H1 (cell line): ENCODE measurements around the gene RAB36. TPM values are rescaled to one million over a fixed set of nuclear protein-coding genes. Genes with fewer than 3 reads are reported as not detected.

Source experiments
- CTCF ChIA-PET: fragments of 300-600 bp; sonication (Branson Sonifier 250); formaldehyde crosslinking; loops from one replicate; lab custom pipeline; 2021; ENCODE audit not compliant: partially characterized antibody; lab: Charles Lee
- POLR2A ChIA-PET: fragments of 300-600 bp; sonication (Branson Sonifier 250); formaldehyde crosslinking; loops from one replicate; lab custom pipeline; 2021; ENCODE audit warnings: inconsistent platforms; ENCODE audit not compliant: partially characterized antibody; lab: Charles Lee
- DNase-seq, 2 experiments: peaks; one replicate each; pipeline versions ENCODE4 v3.0.0 to v3.0.0-alpha.2; 2010 to 2022; ENCODE audit warnings: low spot score in 2 of 2, low read depth in 1 of 2, mixed read lengths in 1 of 2
- FAIRE-seq: peaks from 2 replicates; lab custom pipeline; 2011; peaks lifted over from hg19 to GRCh38; lab: Jason Lieb, UNC
- H2AFZ ChIP-seq: 2 replicates; pipeline ENCODE4 v1.8.1; 2012; ENCODE audit warnings: low read length, inconsistent platforms
- H2AK5ac ChIP-seq: 2 replicates; pipeline ENCODE4 v1.6.1; 2013; ENCODE audit warnings: low read depth, low read length
- H2BK120ac ChIP-seq: replicated peaks from 2 replicates; pipeline ENCODE3; 2013; ENCODE audit warnings: low read depth, low read length, inconsistent platforms
- H2BK12ac ChIP-seq: 2 replicates; pipeline ENCODE4 v1.6.1; 2013; ENCODE audit warnings: low read depth, low read length
- H2BK15ac ChIP-seq: 2 replicates; pipeline ENCODE4 v1.6.1; 2013; ENCODE audit warnings: low read length
- H2BK20ac ChIP-seq: 2 replicates; pipeline ENCODE4 v1.6.1; 2013; ENCODE audit warnings: low read length
- H2BK5ac ChIP-seq: 2 replicates; pipeline ENCODE4 v1.6.1; 2013; ENCODE audit warnings: low read depth, low read length
- H3K14ac ChIP-seq: 2 replicates; pipeline ENCODE4 v1.6.1; 2013; ENCODE audit warnings: inconsistent platforms; ENCODE audit not compliant: insufficient read length
- H3K18ac ChIP-seq: 2 replicates; pipeline ENCODE4 v1.6.1; 2013; ENCODE audit warnings: low read length; ENCODE audit errors: extremely low read depth
- H3K23ac ChIP-seq: 2 replicates; pipeline ENCODE4 v1.6.1; 2013; ENCODE audit warnings: inconsistent platforms; ENCODE audit not compliant: insufficient read length
- H3K23me2 ChIP-seq: 2 replicates; pipeline ENCODE4 v1.6.1; 2013; ENCODE audit warnings: low read depth, low read length
- H3K27ac ChIP-seq: 2 replicates; pipeline ENCODE4 v1.6.1; 2011; ENCODE audit warnings: low read depth, low read length, inconsistent platforms
- H3K27me3 ChIP-seq, 4 experiments: replicated peaks in 1 of 4; 1 replicate in 1 of 4; 2 replicates in 3 of 4; pipeline versions ENCODE4 v1.6.1 to v1.8.1; 2011 to 2013; ENCODE audit warnings: low read length in 3 of 4, mild to moderate bottlenecking in 3 of 4, inconsistent platforms in 2 of 4, mixed read lengths in 2 of 4, moderate library complexity in 1 of 4; ENCODE audit not compliant: control insufficient read depth in 3 of 4, insufficient read depth in 3 of 4; ENCODE audit errors: extremely low read depth in 1 of 4
- H3K36me3 ChIP-seq, 4 experiments: 2 replicates each; pipeline versions ENCODE4 v1.6.1 to v1.8.1; 2011 to 2013; ENCODE audit warnings: mild to moderate bottlenecking in 4 of 4, low read length in 3 of 4, moderate library complexity in 2 of 4, control low read depth in 1 of 4, inconsistent platforms in 1 of 4; ENCODE audit not compliant: insufficient read depth in 4 of 4, control insufficient read depth in 2 of 4
- H3K4ac ChIP-seq: replicated peaks from 2 replicates; pipeline ENCODE3; 2013; ENCODE audit warnings: low read length, low read depth, mixed read lengths, inconsistent platforms; ENCODE audit not compliant: insufficient read length
- H3K4me1 ChIP-seq, 4 experiments: replicated peaks in 1 of 4; 1 replicate in 1 of 4; 2 replicates in 3 of 4; pipeline versions ENCODE4 v1.6.1 to v1.8.1; 2011 to 2013; ENCODE audit warnings: low read length in 3 of 4, inconsistent platforms in 2 of 4, mixed read lengths in 1 of 4; ENCODE audit not compliant: insufficient read depth in 4 of 4, control insufficient read depth in 3 of 4
- H3K4me2 ChIP-seq, 2 experiments: 2 replicates each; pipeline versions ENCODE4 v1.6.1 to v1.8.1; 2011 to 2013; ENCODE audit warnings: low read depth in 2 of 2, low read length in 2 of 2, control low read depth in 1 of 2, inconsistent platforms in 1 of 2, mild to moderate bottlenecking in 1 of 2; ENCODE audit not compliant: insufficient read depth in 1 of 2
- H3K4me3 ChIP-seq, 4 experiments: fragments of 200-600, 300-600 bp in 1 of 4; sonication (generic), shearing (Covaris generic), sonication (Bioruptor Twin) in 1 of 4; 2 replicates each; pipeline versions ENCODE4 v1.5.1 to v1.8.1; 2011 to 2016; ENCODE audit warnings: low read length in 4 of 4, low read depth in 3 of 4, control low read depth in 2 of 4, inconsistent platforms in 2 of 4, mild to moderate bottlenecking in 2 of 4, mixed read lengths in 1 of 4, moderate library complexity in 1 of 4; ENCODE audit not compliant: insufficient read depth in 2 of 4; ENCODE audit errors: extremely low read depth in 1 of 4
- H3K56ac ChIP-seq: replicated peaks from 2 replicates; pipeline ENCODE3; 2013; ENCODE audit warnings: low read depth, mild to moderate bottlenecking, mixed read lengths, low read length, inconsistent platforms; ENCODE audit not compliant: insufficient read length
- H3K79me1 ChIP-seq: 2 replicates; pipeline ENCODE4 v1.6.1; 2013; ENCODE audit warnings: low read depth, low read length, control low read depth
- H3K79me2 ChIP-seq, 2 experiments: 2 replicates each; pipeline versions ENCODE4 v1.6.1 to v1.8.1; 2012 to 2013; ENCODE audit warnings: low read length in 2 of 2, mild to moderate bottlenecking in 2 of 2, inconsistent platforms in 1 of 2; ENCODE audit not compliant: insufficient read depth in 2 of 2, control insufficient read depth in 1 of 2
- H3K9ac ChIP-seq, 4 experiments: replicated peaks in 1 of 4; 1 replicate in 1 of 4; 2 replicates in 3 of 4; pipeline versions ENCODE4 v1.6.1 to v1.8.1; 2011 to 2013; ENCODE audit warnings: low read depth in 3 of 4, low read length in 3 of 4, control low read depth in 2 of 4, mild to moderate bottlenecking in 2 of 4, moderate library complexity in 2 of 4, inconsistent platforms in 1 of 4; ENCODE audit errors: extremely low read depth in 1 of 4
- H3K9me3 ChIP-seq, 2 experiments: 2 replicates each; pipeline versions ENCODE4 v1.6.1 to v1.8.1; 2012 to 2013; ENCODE audit warnings: mild to moderate bottlenecking in 2 of 2, moderate library complexity in 2 of 2, control low read depth in 1 of 2, inconsistent platforms in 1 of 2, low read depth in 1 of 2, low read length in 1 of 2, mixed read lengths in 1 of 2; ENCODE audit not compliant: insufficient read depth in 2 of 2
- H4K20me1 ChIP-seq, 2 experiments: replicated peaks in 1 of 2; 2 replicates each; pipeline versions ENCODE3 to v1.8.1; 2011 to 2013; ENCODE audit warnings: inconsistent platforms in 2 of 2, low read length in 2 of 2, mild to moderate bottlenecking in 1 of 2; ENCODE audit not compliant: insufficient read depth in 2 of 2, control insufficient read depth in 1 of 2
- H4K5ac ChIP-seq: 2 replicates; pipeline ENCODE4 v1.6.1; 2013; ENCODE audit warnings: low read length, low read depth, mixed read lengths, inconsistent platforms; ENCODE audit not compliant: insufficient read length
- H4K8ac ChIP-seq: 2 replicates; pipeline ENCODE4 v1.8.0; 2013; ENCODE audit warnings: mild to moderate bottlenecking, moderate library complexity, low read length, inconsistent platforms; ENCODE audit not compliant: insufficient read depth; ENCODE audit errors: extremely low read depth
- H4K91ac ChIP-seq: replicated peaks from 2 replicates; pipeline ENCODE3; 2013; ENCODE audit warnings: low read length, mixed read lengths, inconsistent platforms; ENCODE audit not compliant: insufficient read length
- ATF2 ChIP-seq: IDR thresholded peaks from 2 replicates; pipeline ENCODE4 v1.6.1; 2012; ENCODE audit warnings: low read length, inconsistent platforms
- E2F6 ChIP-seq: IDR thresholded peaks from 2 replicates; pipeline ENCODE4 v1.6.1; 2012; ENCODE audit warnings: inconsistent platforms
- EZH2 ChIP-seq: fragments of 200-600 bp; sonication (generic); IDR thresholded peaks from 2 replicates; pipeline ENCODE4 v1.7.1; 2012; ENCODE audit warnings: low read depth, mild to moderate bottlenecking, moderate library complexity, low read length, inconsistent platforms; ENCODE audit not compliant: severe bottlenecking
- FOSL1 ChIP-seq: IDR thresholded peaks from 2 replicates; pipeline ENCODE4 v1.6.1; 2011; ENCODE audit warnings: mild to moderate bottlenecking, low read depth, low read length, moderate library complexity; ENCODE audit not compliant: insufficient read depth
- JUND ChIP-seq: IDR thresholded peaks from 2 replicates; pipeline ENCODE4 v1.6.1; 2011; ENCODE audit warnings: mild to moderate bottlenecking, improper control_type of control experiment, low read length
- SUZ12 ChIP-seq: fragments of 200-600 bp; sonication (generic); IDR thresholded peaks from 2 replicates; pipeline ENCODE4 v1.6.1; 2012; ENCODE audit warnings: mild to moderate bottlenecking, inconsistent platforms, low read length, moderate library complexity, mixed read lengths
- TEAD4 ChIP-seq: IDR thresholded peaks from 2 replicates; pipeline ENCODE4 v1.6.1; 2012; ENCODE audit warnings: low read depth, low read length, inconsistent platforms, mixed read lengths
- ZNF274 ChIP-seq: IDR thresholded peaks from 2 replicates; pipeline ENCODE4 v1.7.0; 2012; ENCODE audit warnings: low read length, borderline replicate concordance; ENCODE audit errors: extremely low read depth
- WGBS, 2 experiments: shearing (Covaris generic) in 1 of 2; methylation state at CpG; one replicate each; pipeline versions ENCODE4 v1.1.6 to v1.1.7; 2013 to 2015; ENCODE audit warnings: low lambda C conversion rate in 2 of 2, mixed read lengths in 2 of 2, inconsistent platforms in 1 of 2, low coverage in 1 of 2, missing lambda C conversion rate in 1 of 2; ENCODE audit not compliant: insufficient replicate concordance in 2 of 2, insufficient coverage in 1 of 2, insufficient read length in 1 of 2; ENCODE audit errors: extremely low coverage in 1 of 2, missing lambda C conversion rate in 1 of 2; 5-methylcytosine and 5-hydroxymethylcytosine counted together
- polyA plus RNA-seq, 7 experiments: library from polyadenylated mRNA; depleted of rRNA in 3 of 7; stranded (reverse) in 5 of 7; unstranded in 2 of 7; fragments of >200 nt in 5 of 7; fragments of 200-250 nt in 2 of 7; gene quantifications; 1 replicate in 5 of 7; 2 replicates in 1 of 7; 4 replicates in 1 of 7; pipeline versions ENCODE4 v1.2.1 to v1.2.3, GENCODE V29; 2011 to 2013; ENCODE audit warnings: missing spikeins in 2 of 7, mixed read lengths in 2 of 7
- total RNA-seq: library from RNA; stranded (reverse); fragmentation: NEBNext Ultra II Directional; extraction: Animal tissue kit (Norgen Biotek cat#: 25700); gene quantifications from 2 replicates; pipeline ENCODE4 v1.2.1, GENCODE V29; 2021

Gene RAB36
- total and polyA plus RNA-seq, 2 of the 8 experiments (the other 6 are each of a cell fraction or from before 2014, with no cell fraction given): 1.0 to 1.5 TPM

GRCh38 chr22:23212061-23213021 is 67.1 kb downstream of the RAB36 start:
- Histone ChIP-seq H3K9ac (no peak overlapping the region; a peak in 1 of 7 replicates), H3K36me3 (peaks cover 0 to 2% (median 0%) of the 10 kb centered on the region in 4 experiments; a peak in 1 of 8 replicates), H2BK15ac (0 out of 2 replicates have a peak overlapping the region, but pooled peaks have one; percentile 11), H3K4ac (no peak overlapping the region), H4K20me1 (peaks cover 16 to 50% of the 10 kb centered on the region in 2 experiments), H3K23ac (no peak overlapping the region), H3K9me3 (no peaks in the 10 kb centered on the region), H2BK120ac (no peak overlapping the region), H3K27ac (no peak overlapping the region), H2BK12ac (no peak overlapping the region), H3K4me2 (no peak overlapping the region), H3K27me3 (no peaks in the 10 kb centered on the region), H2BK20ac (no peak overlapping the region), H4K5ac (no peak overlapping the region), H4K8ac (no peak overlapping the region), H2AFZ (no peak overlapping the region), H3K4me1 (peaks cover 0 to 9% (median 0%) of the 10 kb centered on the region in 4 experiments; a peak in 5 of 7 replicates), H3K23me2 (no peaks in the 10 kb centered on the region), H2BK5ac (no peak overlapping the region; the same call in 1 of the 2 replicates), H3K14ac (no peak overlapping the region), H3K56ac (no peak overlapping the region), H3K4me3 (no peak overlapping the region), H3K79me1 (peaks cover 33% of the 10 kb centered on the region), H3K79me2 (peaks cover 36 to 96% of the 10 kb centered on the region in 2 experiments), H4K91ac (no peak overlapping the region), H2AK5ac (no peak overlapping the region), H3K18ac (no peak overlapping the region)
- ChIA-PET POLR2A (interaction anchor here (0.6 to 3.5 kb wide), 4 partner anchors 8 to 31 kb away, joined by 3 to 10 read pairs (median 4); no protein-coding TSS in a partner anchor), CTCF (interaction anchor here (0.6 to 1.6 kb wide), 7 partner anchors 9 to 70 kb away, joined by 3 to 4 read pairs (median 3); no protein-coding TSS in a partner anchor)
- FAIRE-seq: no peak
- 89% methylated on average over 10 of the region's 10 CpGs; no CpG with 5 or more reads in 1 of the 2 experiments for WGBS, 2 experiments
- no peak for DNase-seq
- TF ChIP-seq FOSL1 (no peak), SUZ12 (no peak), ZNF274 (no peak), ATF2 (no peak), E2F6 (no peak), EZH2 (no peak), TEAD4 (no peak), JUND (no peak)
